ENCODE results near the gene CCNE1.

- TF ChIP-seq PRDM2 (tag by site-specific recombination; IDR thresholded peaks at IDR 0.05; ENCODE audit: borderline replicate concordance) (no peak), ZNF23 (tag by site-specific recombination; IDR thresholded peaks at IDR 0.05; ENCODE audit: borderline replicate concordance) (no peak), CTCF (tag by site-specific recombination; IDR thresholded peaks at IDR 0.05) (no peak), ZNF530 (tag by site-specific recombination; IDR thresholded peaks at IDR 0.05; ENCODE audit: low read depth) (no peak), ZNF658 (tag by site-specific recombination; IDR thresholded peaks at IDR 0.05) (no peak), ZNF223 (tag by site-specific recombination; IDR thresholded peaks at IDR 0.05) (no peak), REST (tag by site-specific recombination; IDR thresholded peaks at IDR 0.05) (no peak), ZNF391 (tag by site-specific recombination; IDR thresholded peaks at IDR 0.05; ENCODE audit: borderline replicate concordance, low read depth) (no peak)
These were observed 19.9 kb downstream of the CCNE1 start for GRCh38 chr19:29831686-29832085.

Measured in HEK293 (cell line).